ENCODE results near the gene FLRT1.

The FLRT1 gene

DNA sequence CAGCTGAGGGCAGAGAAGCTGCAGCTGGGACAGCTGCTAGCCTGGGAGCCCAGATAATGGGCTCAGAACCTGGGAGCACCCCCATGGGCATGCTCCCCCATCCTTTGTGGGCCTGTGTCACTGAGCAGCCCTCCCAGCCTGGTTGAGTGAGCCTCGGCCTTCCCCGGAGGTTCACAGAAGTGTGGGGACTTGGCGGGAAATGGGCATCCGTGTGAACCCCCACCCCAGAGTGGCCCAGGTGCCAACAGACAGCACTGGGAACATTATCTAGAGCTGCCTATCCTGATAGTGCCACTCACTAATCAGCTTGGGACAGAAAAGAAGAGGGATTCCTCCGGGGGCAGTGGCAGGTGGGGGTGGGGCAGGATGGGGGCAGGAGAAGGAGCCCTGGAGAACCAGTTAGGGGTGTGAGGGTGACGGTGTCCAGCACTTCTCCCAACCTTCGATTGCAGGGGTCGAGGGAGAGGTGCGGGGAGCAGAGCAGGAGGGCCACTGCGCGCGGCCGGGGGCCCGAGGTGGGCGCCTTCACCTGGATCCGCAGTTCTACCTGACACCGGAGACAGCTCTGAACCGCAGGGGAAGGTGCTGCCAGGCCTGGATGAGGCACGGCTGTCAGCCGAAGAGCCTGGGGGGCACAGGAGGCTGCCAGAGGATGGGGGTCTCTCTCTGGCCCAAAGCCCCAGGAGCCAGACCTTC lies 33.1 kb downstream of the FLRT1 start:
- no peak for DNase-seq (ENCODE audit: extremely low read depth, low read depth)
- TF ChIP-seq, protein P1, sequence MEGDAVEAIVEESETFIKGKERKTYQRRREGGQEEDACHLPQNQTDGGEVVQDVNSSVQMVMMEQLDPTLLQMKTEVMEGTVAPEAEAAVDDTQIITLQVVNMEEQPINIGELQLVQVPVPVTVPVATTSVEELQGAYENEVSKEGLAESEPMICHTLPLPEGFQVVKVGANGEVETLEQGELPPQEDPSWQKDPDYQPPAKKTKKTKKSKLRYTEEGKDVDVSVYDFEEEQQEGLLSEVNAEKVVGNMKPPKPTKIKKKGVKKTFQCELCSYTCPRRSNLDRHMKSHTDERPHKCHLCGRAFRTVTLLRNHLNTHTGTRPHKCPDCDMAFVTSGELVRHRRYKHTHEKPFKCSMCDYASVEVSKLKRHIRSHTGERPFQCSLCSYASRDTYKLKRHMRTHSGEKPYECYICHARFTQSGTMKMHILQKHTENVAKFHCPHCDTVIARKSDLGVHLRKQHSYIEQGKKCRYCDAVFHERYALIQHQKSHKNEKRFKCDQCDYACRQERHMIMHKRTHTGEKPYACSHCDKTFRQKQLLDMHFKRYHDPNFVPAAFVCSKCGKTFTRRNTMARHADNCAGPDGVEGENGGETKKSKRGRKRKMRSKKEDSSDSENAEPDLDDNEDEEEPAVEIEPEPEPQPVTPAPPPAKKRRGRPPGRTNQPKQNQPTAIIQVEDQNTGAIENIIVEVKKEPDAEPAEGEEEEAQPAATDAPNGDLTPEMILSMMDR (IDR thresholded peaks at IDR 0.05; ENCODE audit: low read depth, low read length), result no peak

DNA sequence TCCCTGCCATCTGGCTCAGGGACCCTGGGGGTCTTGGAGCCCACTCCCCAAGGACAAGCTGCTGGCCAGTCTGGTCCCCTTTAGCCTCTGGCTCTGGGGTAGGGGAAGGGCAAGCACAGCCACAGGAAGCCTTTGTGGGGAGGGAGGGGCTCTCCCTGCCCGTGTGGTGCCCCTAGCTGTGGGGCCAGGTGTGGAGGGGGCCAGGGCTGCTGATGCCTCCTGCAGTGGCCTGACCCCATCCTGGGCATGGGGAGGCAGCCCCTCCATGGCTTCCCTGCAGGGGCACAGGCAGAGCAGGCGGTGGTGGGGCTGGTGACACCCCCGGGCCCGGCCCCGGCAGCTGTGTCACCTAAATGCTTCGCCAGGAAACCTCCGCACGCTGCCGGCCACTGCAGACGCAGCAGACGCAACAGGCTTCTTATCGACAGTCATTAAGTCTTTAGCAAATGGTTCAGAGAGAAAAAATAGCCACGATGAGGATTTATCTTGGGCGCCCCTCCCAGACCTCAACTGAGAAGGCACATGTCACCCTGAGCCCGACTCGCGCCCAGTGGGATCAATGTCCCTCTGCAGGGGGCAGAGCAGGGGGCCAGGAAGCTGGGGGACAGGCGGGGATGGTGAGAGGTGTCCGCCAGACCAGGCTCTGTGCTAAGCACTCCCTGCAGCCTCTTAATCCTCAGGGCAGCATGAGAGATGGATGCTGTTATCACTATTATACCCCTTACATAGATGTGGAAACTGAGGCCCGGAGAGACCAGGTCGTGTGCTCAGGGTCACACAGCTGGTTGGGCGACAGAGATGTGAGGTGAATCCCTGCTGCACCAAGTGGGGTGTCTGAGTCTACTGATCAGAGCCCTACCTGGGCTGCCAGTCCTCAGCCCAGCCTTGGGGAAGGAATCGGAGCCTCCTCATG lies 33.9 kb downstream of the FLRT1 start:
- TF ChIP-seq, protein P1 (IDR thresholded peaks at IDR 0.05; ENCODE audit: low read depth, low read length), result no peak
- no peak for DNase-seq (ENCODE audit: extremely low read depth, low read depth)

DNA sequence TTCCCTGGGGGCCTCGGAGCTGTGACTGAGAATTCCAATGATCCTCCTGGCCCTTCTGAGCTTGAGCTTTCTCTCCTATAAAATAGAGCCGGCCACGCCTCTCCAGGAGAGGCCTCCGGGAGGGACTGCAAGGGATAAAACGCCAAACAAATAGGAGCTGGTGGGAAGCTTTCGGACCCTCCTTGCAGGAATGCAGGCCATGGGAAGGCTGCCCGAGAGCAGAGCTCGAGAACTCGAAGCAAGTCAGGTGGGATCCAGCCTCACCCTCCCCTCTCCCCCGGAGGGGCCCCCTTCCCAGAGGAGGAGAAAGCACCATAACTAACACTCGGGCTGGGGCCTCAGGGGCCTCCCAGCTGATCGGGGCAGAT lies 34.6 kb downstream of the FLRT1 start:
- no peak for DNase-seq (ENCODE audit: extremely low read depth, low read depth)

DNA sequence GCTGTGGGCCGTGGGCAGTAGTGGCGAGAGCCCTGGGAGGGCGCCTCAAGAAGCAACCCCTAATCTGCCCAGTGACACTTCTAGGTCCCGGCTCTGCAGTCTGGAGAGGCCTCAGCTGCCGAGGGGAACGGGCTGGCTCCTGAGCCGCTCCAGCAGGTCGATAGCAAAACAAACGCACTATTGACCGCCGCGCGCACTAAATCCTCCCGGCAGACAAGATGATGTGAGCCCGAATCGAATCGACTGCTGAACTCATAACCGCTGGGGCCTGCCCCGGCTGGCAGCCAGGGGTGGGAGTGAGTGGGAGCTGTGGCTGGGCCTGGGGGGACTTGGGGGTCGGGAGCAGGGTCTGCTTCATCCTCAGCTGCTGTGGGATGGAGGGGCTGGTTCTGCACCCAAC lies 36.1 kb downstream of the FLRT1 start:
- TF ChIP-seq, protein P1 (IDR thresholded peaks at IDR 0.05; ENCODE audit: low read depth, low read length), result no peak

More for the DNA sequence above, 34.6 kb downstream of the FLRT1 start:
- TF ChIP-seq, protein P1 (IDR thresholded peaks at IDR 0.05; ENCODE audit: low read depth, low read length), result no peak

DNA sequence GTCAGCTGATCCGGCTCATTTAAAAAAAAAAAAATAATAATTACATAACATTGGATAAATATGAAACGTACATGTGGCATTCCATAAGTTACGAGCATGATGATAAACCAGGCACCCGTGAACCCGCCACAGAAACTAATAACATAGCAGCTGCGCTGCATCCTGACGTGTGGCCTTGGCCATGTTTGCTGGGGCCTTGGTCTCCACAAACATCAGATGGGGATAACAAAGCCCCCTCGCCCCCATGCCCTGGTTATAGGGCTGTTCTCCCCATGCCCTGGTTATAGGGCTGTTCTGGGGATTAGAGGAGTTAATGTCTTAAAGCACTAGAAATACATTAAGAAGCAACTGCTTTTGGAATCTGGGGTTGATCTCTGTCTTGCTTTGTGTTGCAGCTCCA lies 36.7 kb downstream of the FLRT1 start:
- TF ChIP-seq, protein P1 (IDR thresholded peaks at IDR 0.05; ENCODE audit: low read depth, low read length), result no peak
- DNase-seq (ENCODE audit: extremely low read depth, low read depth), result no peak

More for the DNA sequence above, 36.1 kb downstream of the FLRT1 start:
- no peak for DNase-seq (ENCODE audit: extremely low read depth, low read depth)

DNA sequence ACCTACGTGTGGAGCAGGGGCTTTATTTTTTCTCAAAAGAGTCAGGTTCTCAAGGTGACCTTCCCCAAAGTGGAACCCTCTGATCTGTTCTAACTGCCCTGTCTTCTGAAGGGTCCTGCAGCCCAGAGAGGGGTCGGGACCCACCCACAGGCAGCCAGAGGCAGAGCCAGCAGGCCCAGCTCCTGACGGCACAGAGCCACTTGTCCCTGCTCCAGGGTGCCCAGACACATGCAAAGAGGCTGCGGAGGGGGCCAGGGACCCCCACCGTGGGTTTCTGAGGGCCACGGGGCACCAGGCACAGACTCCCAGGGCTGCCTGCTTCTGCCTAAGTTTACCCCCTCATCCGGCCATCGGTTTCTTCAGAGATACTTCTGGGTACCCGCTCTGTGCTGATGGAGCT lies 37.1 kb downstream of the FLRT1 start:
- DNase-seq (ENCODE audit: extremely low read depth, low read depth), result no peak
- TF ChIP-seq, protein P1 (IDR thresholded peaks at IDR 0.05; ENCODE audit: low read depth, low read length), result no peak

DNA sequence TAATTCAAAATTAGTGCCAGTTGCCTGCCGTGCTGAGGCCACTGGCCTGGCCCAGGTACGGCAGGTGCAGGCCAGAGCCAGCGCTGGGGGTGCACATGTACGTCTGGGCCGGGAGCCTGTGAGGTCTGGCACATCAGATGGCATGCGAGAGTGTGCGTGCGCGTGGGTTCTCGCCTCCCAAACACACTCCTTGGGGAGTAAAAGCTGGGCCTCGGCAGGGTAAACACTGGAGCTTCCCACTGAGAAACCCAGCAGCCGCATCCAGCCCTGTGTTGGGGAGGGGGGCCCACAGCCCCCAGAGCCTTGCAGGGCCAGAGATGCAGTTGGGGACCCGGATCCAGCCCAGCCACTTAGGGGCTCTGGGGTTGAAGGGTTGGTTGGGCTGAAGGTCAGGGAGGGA lies 37.8 kb downstream of the FLRT1 start:
- TF ChIP-seq, protein P1 (IDR thresholded peaks at IDR 0.05; ENCODE audit: low read depth, low read length), result no peak
- no peak for DNase-seq (ENCODE audit: extremely low read depth, low read depth)

All from AG09319 (cell line).